WTC11 (cell line): ENCODE data around the gene CYSLTR1. TPM values are rescaled to one million over a fixed set of nuclear protein-coding genes. Genes with fewer than 3 reads are reported as not detected.

ENCODE experiments used
- ATAC-seq: fragments of 200-7000 bp; cut with Tn5 transposase; 2 replicates; pipeline ENCODE4 v1.10.0; 2021; ENCODE audit warnings: mild to moderate bottlenecking, moderate library complexity
- CTCF ChIA-PET: fragments of 300-600 bp; sonication (Branson Sonifier 250); formaldehyde crosslinking; loops from one replicate; lab custom pipeline; 2021; ENCODE audit warnings: antibody characterized with exemption; lab: Charles Lee
- POLR2A ChIA-PET: fragments of 350-600 bp; sonication (Branson Sonifier 250); formaldehyde crosslinking; loops from one replicate; lab custom pipeline; 2021; ENCODE audit warnings: antibody characterized with exemption; lab: Charles Lee
- DNase-seq: peaks from one replicate; pipeline ENCODE4 v3.0.0; 2021; ENCODE audit warnings: low spot score
- H3K27ac Mint-ChIP-seq: 2 replicates; pipeline ENCODE4 v1.8.0; 2021; ENCODE audit warnings: mixed read lengths
- H3K27me3 Mint-ChIP-seq: 2 replicates; pipeline ENCODE4 v1.8.0; 2021; ENCODE audit warnings: low read depth, mild to moderate bottlenecking, moderate library complexity, mixed read lengths
- H3K36me3 Mint-ChIP-seq: 2 replicates; pipeline ENCODE4 v1.8.0; 2021; ENCODE audit warnings: mixed read lengths
- H3K4me1 Mint-ChIP-seq: 2 replicates; pipeline ENCODE4 v1.8.0; 2022; ENCODE audit warnings: mixed read lengths
- H3K4me3 Mint-ChIP-seq: 2 replicates; pipeline ENCODE4 v1.8.0; 2021; ENCODE audit warnings: mild to moderate bottlenecking, moderate library complexity, mixed read lengths
- H3K9me3 Mint-ChIP-seq: 2 replicates; pipeline ENCODE4 v1.8.0; 2021; ENCODE audit warnings: mixed read lengths
- ATF1 ChIP-seq: sonication (generic); formaldehyde crosslinking; IDR thresholded peaks from 2 replicates; pipeline ENCODE4 v1.8.1; 2023; ENCODE audit warnings: mild to moderate bottlenecking, moderate library complexity, missing genetic modification reagents
- GRHL2 ChIP-seq: fragments of 250-450 bp; sonication (Bioruptor Pico); IDR thresholded peaks from 2 replicates; pipeline ENCODE4 v1.8.0; 2022; ENCODE audit warnings: mild to moderate bottlenecking, moderate library complexity; ENCODE audit not compliant: insufficient replicate concordance, severe bottlenecking
- IRF2 ChIP-seq: sonication (generic); formaldehyde crosslinking; IDR thresholded peaks from 2 replicates; pipeline ENCODE4 v1.8.0; 2022; ENCODE audit warnings: low read depth, missing genetic modification reagents, borderline replicate concordance
- MYBL2 ChIP-seq: sonication (generic); formaldehyde crosslinking; IDR thresholded peaks from 2 replicates; pipeline ENCODE4 v1.8.1; 2023; ENCODE audit warnings: mild to moderate bottlenecking, moderate library complexity, missing genetic modification reagents
- NFE2L1 ChIP-seq: sonication (generic); formaldehyde crosslinking; IDR thresholded peaks from 2 replicates; pipeline ENCODE4 v1.8.1; 2023; ENCODE audit warnings: missing genetic modification reagents
- NR3C1 ChIP-seq: sonication (generic); formaldehyde crosslinking; conservative IDR thresholded peaks from 2 replicates; pipeline ENCODE4 v1.8.1; 2023; ENCODE audit warnings: low read depth, mild to moderate bottlenecking, missing genetic modification reagents
- OVOL2 ChIP-seq: fragments of 250-450 bp; sonication (Bioruptor Pico); IDR thresholded peaks from 2 replicates; pipeline ENCODE4 v1.9.0; 2021; ENCODE audit warnings: mild to moderate bottlenecking, borderline replicate concordance
- SMAD3 ChIP-seq: sonication (generic); formaldehyde crosslinking; IDR thresholded peaks from 2 replicates; pipeline ENCODE4 v1.8.0; 2022; ENCODE audit warnings: missing genetic modification reagents, mild to moderate bottlenecking, borderline replicate concordance
- ZBTB21 ChIP-seq: sonication (generic); formaldehyde crosslinking; IDR thresholded peaks from 2 replicates; pipeline ENCODE4 v1.8.1; 2023; ENCODE audit warnings: mild to moderate bottlenecking, missing genetic modification reagents, borderline replicate concordance
- ZNF317 ChIP-seq: sonication (generic); formaldehyde crosslinking; IDR thresholded peaks from 2 replicates; pipeline ENCODE4 v1.8.1; 2023; ENCODE audit warnings: low read depth, mild to moderate bottlenecking, moderate library complexity, missing genetic modification reagents, borderline replicate concordance
- ZNF423 ChIP-seq: fragments of 250-450 bp; sonication (Bioruptor Pico); IDR thresholded peaks from 2 replicates; pipeline ENCODE4 v2.1.2; 2022; ENCODE audit warnings: mild to moderate bottlenecking, moderate library complexity
- total RNA-seq: library from RNA; stranded (reverse); gene quantifications from 3 replicates; pipeline ENCODE4 v1.2.3, GENCODE V29; 2021
- TF ChIP-seq, protein P1 (sequence below): sonication (generic); formaldehyde crosslinking; IDR thresholded peaks from 2 replicates; pipeline ENCODE4 v1.8.0; 2023; ENCODE audit warnings: missing genetic modification reagents, mild to moderate bottlenecking, borderline replicate concordance
- TF ChIP-seq, protein P2 (sequence below): fragments of 250-450 bp; sonication (Bioruptor Pico); IDR thresholded peaks from 2 replicates; pipeline ENCODE4 v1.9.0; 2021; ENCODE audit warnings: mild to moderate bottlenecking
- TF ChIP-seq, protein P3 (sequence below): sonication (generic); formaldehyde crosslinking; IDR thresholded peaks from 2 replicates; pipeline ENCODE4 v1.8.1; 2022; ENCODE audit warnings: low read depth, mild to moderate bottlenecking, moderate library complexity, missing genetic modification reagents, borderline replicate concordance
- TF ChIP-seq, protein P4 (sequence below): fragments of 250-450 bp; sonication (Bioruptor Pico); IDR thresholded peaks from 2 replicates; pipeline ENCODE4 v1.9.0; 2021; ENCODE audit warnings: moderate library complexity, mild to moderate bottlenecking, inconsistent platforms, borderline replicate concordance
- TF ChIP-seq, protein P5 (sequence below): fragments of 250-450 bp; sonication (Bioruptor Pico); IDR thresholded peaks from 2 replicates; pipeline ENCODE4 v1.8.0; 2021; ENCODE audit warnings: mild to moderate bottlenecking
- TF ChIP-seq, protein P6 (sequence below): sonication (generic); formaldehyde crosslinking; IDR thresholded peaks from 2 replicates; pipeline ENCODE4 v1.8.1; 2023; ENCODE audit warnings: mild to moderate bottlenecking, missing genetic modification reagents

Gene CYSLTR1
- total RNA-seq, 1 experiment from 2014 or later, result 0.07 TPM

DNA sequence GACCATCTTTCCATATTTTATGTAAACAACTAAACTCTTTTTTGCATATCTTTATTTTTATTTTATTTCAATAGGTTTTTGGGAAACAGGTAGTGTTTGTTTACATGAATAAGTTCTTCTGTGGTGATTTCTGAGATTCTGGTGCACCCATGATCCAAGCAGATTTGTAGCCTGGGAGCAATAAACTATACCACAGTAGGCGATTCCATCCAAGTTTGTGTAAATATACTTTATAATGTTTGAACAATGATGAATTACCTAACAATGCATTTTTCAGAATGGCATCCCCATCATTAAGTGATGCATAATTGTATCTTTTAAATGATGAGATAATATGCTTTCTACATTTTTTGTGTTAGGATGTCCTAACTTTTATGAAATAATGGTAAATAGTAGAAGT lies 39.2 kb upstream of the CYSLTR1 start:
- Mint-ChIP-seq H3K4me3 (no peak overlapping the region), H3K9me3 (peaks cover 16% of the 10 kb centered on the region), H3K27me3 (no peaks in the 10 kb centered on the region), H3K4me1 (no peaks in the 10 kb centered on the region), H3K27ac (no peak overlapping the region), H3K36me3 (0 out of 2 replicates have a peak, but pooled peaks cover 4% of the 10 kb centered on the region)
- ChIA-PET CTCF (no interaction called here), POLR2A (no interaction called here)
- ATAC-seq (no peak), DNase-seq (no peak)
- TF ChIP-seq, protein P1, sequence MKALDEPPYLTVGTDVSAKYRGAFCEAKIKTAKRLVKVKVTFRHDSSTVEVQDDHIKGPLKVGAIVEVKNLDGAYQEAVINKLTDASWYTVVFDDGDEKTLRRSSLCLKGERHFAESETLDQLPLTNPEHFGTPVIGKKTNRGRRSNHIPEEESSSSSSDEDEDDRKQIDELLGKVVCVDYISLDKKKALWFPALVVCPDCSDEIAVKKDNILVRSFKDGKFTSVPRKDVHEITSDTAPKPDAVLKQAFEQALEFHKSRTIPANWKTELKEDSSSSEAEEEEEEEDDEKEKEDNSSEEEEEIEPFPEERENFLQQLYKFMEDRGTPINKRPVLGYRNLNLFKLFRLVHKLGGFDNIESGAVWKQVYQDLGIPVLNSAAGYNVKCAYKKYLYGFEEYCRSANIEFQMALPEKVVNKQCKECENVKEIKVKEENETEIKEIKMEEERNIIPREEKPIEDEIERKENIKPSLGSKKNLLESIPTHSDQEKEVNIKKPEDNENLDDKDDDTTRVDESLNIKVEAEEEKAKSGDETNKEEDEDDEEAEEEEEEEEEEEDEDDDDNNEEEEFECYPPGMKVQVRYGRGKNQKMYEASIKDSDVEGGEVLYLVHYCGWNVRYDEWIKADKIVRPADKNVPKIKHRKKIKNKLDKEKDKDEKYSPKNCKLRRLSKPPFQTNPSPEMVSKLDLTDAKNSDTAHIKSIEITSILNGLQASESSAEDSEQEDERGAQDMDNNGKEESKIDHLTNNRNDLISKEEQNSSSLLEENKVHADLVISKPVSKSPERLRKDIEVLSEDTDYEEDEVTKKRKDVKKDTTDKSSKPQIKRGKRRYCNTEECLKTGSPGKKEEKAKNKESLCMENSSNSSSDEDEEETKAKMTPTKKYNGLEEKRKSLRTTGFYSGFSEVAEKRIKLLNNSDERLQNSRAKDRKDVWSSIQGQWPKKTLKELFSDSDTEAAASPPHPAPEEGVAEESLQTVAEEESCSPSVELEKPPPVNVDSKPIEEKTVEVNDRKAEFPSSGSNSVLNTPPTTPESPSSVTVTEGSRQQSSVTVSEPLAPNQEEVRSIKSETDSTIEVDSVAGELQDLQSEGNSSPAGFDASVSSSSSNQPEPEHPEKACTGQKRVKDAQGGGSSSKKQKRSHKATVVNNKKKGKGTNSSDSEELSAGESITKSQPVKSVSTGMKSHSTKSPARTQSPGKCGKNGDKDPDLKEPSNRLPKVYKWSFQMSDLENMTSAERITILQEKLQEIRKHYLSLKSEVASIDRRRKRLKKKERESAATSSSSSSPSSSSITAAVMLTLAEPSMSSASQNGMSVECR (CRISPR knock-in tag), result no peak
- TF ChIP-seq, protein P2, sequence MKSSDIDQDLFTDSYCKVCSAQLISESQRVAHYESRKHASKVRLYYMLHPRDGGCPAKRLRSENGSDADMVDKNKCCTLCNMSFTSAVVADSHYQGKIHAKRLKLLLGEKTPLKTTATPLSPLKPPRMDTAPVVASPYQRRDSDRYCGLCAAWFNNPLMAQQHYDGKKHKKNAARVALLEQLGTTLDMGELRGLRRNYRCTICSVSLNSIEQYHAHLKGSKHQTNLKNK (CRISPR knock-in tag), result no peak
- TF ChIP-seq MYBL2 (CRISPR knock-in tag) (no peak), SMAD3 (no peak), GRHL2 (CRISPR knock-in tag) (no peak)

DNA sequence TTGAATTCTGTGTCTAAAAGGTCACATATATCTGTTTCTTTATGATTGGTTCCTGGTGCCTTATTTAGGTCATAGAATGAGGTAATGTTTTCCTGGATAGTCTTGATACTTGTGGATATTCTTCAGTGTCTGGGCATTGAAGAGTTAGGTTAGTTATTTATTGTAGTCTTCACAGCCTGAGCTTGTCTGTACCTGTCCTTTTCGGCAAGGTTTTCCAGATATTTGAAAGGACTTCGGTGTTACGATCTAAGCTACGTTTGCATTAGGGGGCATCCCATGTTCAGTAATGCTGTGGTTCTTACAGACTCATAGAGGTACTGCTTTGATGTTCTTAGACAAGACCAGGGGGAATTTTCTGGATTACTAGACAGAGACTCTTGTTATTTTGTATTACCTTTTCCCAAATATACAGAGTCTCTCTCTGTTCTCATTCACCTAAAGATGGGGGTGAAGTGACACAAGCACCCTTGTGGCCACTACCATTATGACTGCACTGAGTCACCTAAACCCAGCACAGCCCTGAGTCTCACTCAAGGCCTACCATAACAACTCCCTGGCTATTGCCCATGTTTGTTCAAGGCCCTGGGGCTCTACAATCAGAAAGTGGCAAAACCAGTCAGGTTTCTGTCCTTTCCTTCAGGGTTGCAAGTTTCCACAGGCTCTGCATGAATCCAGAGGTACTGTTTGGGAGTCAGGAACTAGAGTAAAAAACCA lies 30.1 kb upstream of the CYSLTR1 start:
- Mint-ChIP-seq H3K27me3 (no peaks in the 10 kb centered on the region), H3K36me3 (0 out of 2 replicates have a peak, but pooled peaks cover 3% of the 10 kb centered on the region), H3K9me3 (peaks cover 7% of the 10 kb centered on the region), H3K27ac (no peak overlapping the region), H3K4me1 (no peaks in the 10 kb centered on the region), H3K4me3 (no peak overlapping the region)
- DNase-seq (no peak), ATAC-seq (no peak)
- POLR2A ChIA-PET, result no interaction called here
- CTCF ChIA-PET, result no interaction called here
- TF ChIP-seq, protein P1 (CRISPR knock-in tag), result no peak
- TF ChIP-seq, protein P3, sequence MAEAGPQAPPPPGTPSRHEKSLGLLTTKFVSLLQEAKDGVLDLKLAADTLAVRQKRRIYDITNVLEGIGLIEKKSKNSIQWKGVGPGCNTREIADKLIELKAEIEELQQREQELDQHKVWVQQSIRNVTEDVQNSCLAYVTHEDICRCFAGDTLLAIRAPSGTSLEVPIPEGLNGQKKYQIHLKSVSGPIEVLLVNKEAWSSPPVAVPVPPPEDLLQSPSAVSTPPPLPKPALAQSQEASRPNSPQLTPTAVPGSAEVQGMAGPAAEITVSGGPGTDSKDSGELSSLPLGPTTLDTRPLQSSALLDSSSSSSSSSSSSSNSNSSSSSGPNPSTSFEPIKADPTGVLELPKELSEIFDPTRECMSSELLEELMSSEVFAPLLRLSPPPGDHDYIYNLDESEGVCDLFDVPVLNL (CRISPR knock-in tag), result no peak
- TF ChIP-seq, protein P4, sequence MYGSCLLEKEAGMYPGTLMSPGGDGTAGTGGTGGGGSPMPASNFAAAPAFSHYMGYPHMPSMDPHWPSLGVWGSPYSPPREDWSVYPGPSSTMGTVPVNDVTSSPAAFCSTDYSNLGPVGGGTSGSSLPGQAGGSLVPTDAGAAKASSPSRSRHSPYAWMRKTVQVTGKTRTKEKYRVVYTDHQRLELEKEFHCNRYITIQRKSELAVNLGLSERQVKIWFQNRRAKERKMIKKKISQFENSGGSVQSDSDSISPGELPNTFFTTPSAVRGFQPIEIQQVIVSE (CRISPR knock-in tag), result no peak
- TF ChIP-seq NFE2L1 (CRISPR knock-in tag) (no peak), ZNF423 (CRISPR knock-in tag) (no peak), IRF2 (CRISPR knock-in tag) (no peak), NR3C1 (no peak), ZNF317 (no peak), ATF1 (no peak), SMAD3 (no peak), OVOL2 (CRISPR knock-in tag) (no peak), ZBTB21 (CRISPR knock-in tag) (no peak)
- TF ChIP-seq, protein P5, sequence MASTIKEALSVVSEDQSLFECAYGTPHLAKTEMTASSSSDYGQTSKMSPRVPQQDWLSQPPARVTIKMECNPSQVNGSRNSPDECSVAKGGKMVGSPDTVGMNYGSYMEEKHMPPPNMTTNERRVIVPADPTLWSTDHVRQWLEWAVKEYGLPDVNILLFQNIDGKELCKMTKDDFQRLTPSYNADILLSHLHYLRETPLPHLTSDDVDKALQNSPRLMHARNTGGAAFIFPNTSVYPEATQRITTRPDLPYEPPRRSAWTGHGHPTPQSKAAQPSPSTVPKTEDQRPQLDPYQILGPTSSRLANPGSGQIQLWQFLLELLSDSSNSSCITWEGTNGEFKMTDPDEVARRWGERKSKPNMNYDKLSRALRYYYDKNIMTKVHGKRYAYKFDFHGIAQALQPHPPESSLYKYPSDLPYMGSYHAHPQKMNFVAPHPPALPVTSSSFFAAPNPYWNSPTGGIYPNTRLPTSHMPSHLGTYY, result no peak
- TF ChIP-seq, protein P6, sequence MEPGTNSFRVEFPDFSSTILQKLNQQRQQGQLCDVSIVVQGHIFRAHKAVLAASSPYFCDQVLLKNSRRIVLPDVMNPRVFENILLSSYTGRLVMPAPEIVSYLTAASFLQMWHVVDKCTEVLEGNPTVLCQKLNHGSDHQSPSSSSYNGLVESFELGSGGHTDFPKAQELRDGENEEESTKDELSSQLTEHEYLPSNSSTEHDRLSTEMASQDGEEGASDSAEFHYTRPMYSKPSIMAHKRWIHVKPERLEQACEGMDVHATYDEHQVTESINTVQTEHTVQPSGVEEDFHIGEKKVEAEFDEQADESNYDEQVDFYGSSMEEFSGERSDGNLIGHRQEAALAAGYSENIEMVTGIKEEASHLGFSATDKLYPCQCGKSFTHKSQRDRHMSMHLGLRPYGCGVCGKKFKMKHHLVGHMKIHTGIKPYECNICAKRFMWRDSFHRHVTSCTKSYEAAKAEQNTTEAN (CRISPR knock-in tag), result no peak
